ENCODE data around the gene TIMP3. TPM values are rescaled to one million over a fixed set of nuclear protein-coding genes. Genes with fewer than 3 reads are reported as not detected.
A peak's percentile ranks its signal among the peaks of the same experiment; 100 is the strongest.

The TIMP3 gene
- total RNA-seq, 4 donors from 2014 or later, result 40.1 to 93.3 (median 67.5) TPM

DNA sequence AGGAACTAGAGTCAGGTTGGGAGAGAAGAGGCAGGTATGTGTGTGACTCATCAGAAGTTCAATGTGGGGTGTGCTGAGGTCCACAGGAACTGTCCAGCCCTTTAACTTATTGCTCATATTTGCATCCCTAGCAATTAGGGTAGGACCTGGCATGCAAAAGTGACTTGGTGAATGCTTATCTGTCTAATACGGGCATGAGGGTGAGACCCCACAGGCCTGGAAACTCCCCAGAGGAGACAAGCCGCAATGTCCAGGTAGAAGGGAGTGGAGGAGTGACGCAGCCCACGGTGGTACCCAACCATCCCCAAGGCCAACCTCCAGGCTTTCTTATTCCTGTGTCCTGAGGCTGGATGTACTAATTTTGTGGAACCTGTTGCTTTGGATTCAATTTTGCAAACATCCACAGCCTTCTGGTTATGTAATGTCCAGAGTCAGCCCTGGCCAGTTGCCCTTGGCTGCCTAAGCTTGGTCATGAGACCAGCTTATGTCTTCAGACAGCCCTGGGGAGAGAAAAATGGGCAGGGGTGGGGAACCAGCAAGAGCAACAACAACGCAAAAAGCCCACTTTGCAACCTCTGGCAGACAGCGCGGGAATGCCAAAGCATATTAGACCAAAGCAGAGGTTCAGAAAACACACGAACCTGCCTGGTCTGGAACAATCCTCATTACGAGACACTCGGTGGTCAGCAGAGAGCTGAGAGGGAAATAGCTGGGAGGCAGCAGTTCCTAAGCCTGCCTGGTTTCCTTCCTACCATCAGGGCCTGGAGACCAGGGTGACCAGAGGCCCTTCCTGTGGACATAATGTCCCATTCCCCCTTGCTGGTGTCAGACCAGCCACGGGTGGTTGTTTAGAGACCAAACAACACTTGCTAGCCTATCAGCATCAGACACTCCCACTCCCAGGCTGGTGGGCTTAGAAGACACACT, 49.3 kb downstream of the TIMP3 start:
- peak overlapping the region in 3 of 4 donors; percentile 46 to 55 (median 53) for H3K27ac ChIP-seq
- no peak for TF ChIP-seq POLR2A (IDR thresholded peaks at IDR 0.05)
- TF ChIP-seq, protein P1, sequence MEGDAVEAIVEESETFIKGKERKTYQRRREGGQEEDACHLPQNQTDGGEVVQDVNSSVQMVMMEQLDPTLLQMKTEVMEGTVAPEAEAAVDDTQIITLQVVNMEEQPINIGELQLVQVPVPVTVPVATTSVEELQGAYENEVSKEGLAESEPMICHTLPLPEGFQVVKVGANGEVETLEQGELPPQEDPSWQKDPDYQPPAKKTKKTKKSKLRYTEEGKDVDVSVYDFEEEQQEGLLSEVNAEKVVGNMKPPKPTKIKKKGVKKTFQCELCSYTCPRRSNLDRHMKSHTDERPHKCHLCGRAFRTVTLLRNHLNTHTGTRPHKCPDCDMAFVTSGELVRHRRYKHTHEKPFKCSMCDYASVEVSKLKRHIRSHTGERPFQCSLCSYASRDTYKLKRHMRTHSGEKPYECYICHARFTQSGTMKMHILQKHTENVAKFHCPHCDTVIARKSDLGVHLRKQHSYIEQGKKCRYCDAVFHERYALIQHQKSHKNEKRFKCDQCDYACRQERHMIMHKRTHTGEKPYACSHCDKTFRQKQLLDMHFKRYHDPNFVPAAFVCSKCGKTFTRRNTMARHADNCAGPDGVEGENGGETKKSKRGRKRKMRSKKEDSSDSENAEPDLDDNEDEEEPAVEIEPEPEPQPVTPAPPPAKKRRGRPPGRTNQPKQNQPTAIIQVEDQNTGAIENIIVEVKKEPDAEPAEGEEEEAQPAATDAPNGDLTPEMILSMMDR (IDR thresholded peaks at IDR 0.05), result no peak
- no peaks in the 10 kb centered on the region for H3K36me3 ChIP-seq

DNA sequence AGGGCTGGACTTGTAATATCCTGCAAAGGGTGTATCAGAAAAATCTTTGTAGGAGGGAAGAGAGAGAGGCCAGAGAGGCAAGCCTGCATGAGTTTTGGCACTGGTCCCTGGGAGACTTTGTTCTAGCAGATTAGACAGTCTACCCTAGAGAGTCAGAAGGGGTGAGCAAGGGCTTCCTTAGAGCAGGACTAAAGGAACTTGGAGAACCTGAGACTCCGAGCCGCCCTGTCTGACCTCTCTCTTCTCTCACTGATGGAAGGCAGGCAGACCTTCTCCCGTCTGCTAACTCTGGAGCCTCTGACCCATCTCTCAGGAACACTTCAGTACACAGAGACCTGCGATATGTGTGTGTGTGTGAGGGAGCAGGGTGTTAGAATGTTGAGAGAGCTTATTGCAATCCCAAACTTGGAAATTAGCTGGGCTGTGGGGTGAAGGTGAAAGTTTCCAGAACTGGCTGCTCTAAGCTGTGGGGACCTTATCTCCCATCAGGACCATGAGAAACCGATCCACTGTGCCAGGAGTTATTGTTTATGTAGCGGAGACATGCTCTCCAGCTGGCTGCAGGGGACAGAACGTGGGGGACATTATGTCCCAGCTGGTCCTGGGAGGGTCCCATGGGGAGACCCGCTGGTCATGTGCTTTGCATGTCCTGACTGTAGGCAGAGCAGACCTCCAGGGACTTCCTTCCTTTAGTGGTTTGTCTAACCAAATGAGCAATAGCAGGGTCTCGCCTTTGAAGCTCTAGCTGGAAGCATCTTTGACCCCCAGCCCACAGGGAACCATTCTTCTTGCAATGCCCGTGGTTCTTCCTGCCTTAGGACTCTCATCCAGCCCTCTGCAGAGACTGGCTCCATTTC, 51.1 kb downstream of the TIMP3 start:
- Histone ChIP-seq H3K27me3 (no peaks in the 10 kb centered on the region), H3K4me1 (peaks cover 0 to 27% (median 2%) of the 10 kb centered on the region in 4 donors), H3K9me3 (no peaks in the 10 kb centered on the region), H3K27ac (peak overlapping the region in 1 of 4 donors; percentile 53), H3K36me3 (peaks cover 0 to 5% (median 0%) of the 10 kb centered on the region in 3 donors), H3K4me3 (no peak overlapping the region)
- TF ChIP-seq, protein P1 (IDR thresholded peaks at IDR 0.05), result no peak
- TF ChIP-seq POLR2A (IDR thresholded peaks at IDR 0.05), result no peak
- no peak for DNase-seq

More for the DNA sequence above, 49.3 kb downstream of the TIMP3 start:
- Histone ChIP-seq H3K4me1 (peaks cover 0 to 27% (median 2%) of the 10 kb centered on the region in 4 donors), H3K9me3 (no peaks in the 10 kb centered on the region), H3K27me3 (no peaks in the 10 kb centered on the region), H3K4me3 (no peak overlapping the region)
- peak in 1 of 3 donors; percentile 77 for DNase-seq

DNA sequence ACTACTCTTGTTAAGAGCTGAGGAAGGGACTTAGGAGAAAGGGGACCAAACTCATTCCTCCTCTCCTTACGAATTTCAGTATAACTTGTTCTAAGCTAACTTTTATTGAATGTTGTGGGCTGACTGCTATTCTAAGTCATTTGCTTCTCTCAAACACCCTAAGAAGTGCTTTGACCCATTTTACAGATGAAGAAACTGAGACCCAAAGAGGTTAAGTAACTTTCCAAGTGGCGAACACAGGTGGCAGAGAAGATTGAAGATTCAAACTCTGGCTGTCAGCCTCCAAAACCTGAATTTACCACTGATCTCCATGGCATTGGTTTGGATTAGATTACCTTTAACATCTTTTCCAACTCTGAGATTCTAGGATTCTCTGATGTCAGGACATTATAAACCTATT, 52.2 kb downstream of the TIMP3 start:
- Histone ChIP-seq H3K9me3 (no peaks in the 10 kb centered on the region), H3K4me3 (no peak overlapping the region), H3K27ac (peak overlapping the region in 2 of 4 donors; percentile 9 to 53), H3K4me1 (peaks cover 0 to 27% (median 2%) of the 10 kb centered on the region in 4 donors), H3K27me3 (no peaks in the 10 kb centered on the region), H3K36me3 (peaks cover 0 to 15% (median 0%) of the 10 kb centered on the region in 3 donors)
- TF ChIP-seq, protein P1 (IDR thresholded peaks at IDR 0.05), result no peak
- no peak for TF ChIP-seq POLR2A (IDR thresholded peaks at IDR 0.05)
- no peak for DNase-seq

DNA sequence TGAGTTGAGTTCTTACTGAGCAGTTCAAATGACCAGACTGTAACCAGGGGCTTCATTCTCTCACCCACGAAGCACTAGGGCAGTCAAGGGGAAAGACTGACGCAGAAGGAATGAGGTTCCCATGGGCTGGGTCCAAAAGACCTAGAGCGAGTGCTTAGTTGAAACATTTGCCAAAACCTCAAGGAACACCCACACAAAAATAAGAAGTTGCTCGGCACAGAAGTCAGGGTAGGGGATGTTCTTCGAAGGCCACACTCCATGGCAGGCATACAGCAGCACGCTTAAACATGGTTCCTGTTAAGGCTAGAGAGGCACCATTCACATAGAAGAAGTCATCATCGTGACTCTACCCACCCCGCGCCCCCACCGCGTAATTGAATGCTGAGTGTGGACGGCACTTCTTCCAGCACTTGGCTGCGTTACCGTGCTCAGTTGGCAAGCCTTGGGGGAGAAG, 52.9 kb downstream of the TIMP3 start:
- peaks cover 0 to 18% (median 0%) of the 10 kb centered on the region in 3 donors for H3K36me3 ChIP-seq
- no peak overlapping the region for H3K4me3 ChIP-seq
- H3K27me3 ChIP-seq, result no peaks in the 10 kb centered on the region
- no peaks in the 10 kb centered on the region for H3K9me3 ChIP-seq
- TF ChIP-seq, protein P1 (IDR thresholded peaks at IDR 0.05), result no peak
- no peak for TF ChIP-seq POLR2A (IDR thresholded peaks at IDR 0.05)
- H3K4me1 ChIP-seq, result peaks cover 0 to 27% (median 2%) of the 10 kb centered on the region in 4 donors
- DNase-seq, result no peak
- peak overlapping the region in 1 of 4 donors; percentile 9 for H3K27ac ChIP-seq

DNA sequence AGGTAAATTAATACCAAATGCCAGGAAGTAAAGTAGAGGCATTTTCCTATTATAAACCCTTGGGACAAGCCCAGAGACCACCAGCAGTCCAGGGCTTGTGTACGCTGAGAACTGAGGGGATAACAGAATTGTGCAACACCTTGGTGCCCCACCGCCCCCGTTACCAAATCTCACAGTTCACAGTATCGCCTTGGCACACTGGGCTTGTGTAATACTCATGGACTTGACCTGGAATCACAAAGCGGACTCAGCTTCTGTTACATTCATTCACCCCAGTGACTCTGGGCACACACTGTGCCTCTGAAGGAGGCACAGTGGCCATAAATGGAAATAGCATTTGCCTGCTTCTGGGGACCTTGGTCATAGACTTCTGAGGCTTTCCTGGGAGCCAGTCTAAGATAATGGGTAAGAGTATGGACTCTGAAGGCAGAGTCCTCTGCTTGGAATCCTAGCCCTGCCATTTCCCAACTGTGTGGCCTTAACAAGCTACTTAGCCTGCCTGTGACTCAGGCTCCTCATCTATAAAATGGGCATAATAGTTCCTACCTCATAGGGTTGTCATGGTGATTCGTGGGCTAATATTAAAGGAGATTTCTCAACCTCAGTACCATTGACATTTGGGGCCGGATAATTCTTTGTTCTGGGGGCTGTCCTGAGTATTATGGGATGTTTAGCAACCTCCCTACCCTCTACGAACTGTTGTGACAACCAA, 53.7 kb downstream of the TIMP3 start:
- no peaks in the 10 kb centered on the region for H3K9me3 ChIP-seq
- no peak for DNase-seq

More for the DNA sequence above, 53.7 kb downstream of the TIMP3 start:
- H3K4me1 ChIP-seq, result peaks cover 0 to 23% (median 2%) of the 10 kb centered on the region in 4 donors
- no peak overlapping the region for H3K4me3 ChIP-seq
- peaks cover 0 to 27% (median 0%) of the 10 kb centered on the region in 3 donors for H3K36me3 ChIP-seq
- TF ChIP-seq, protein P1 (IDR thresholded peaks at IDR 0.05), result no peak
- TF ChIP-seq POLR2A (IDR thresholded peaks at IDR 0.05), result no peak
- H3K27ac ChIP-seq, result no peak overlapping the region
- no peaks in the 10 kb centered on the region for H3K27me3 ChIP-seq

Measured in Peyer's patch (tissue), 4 donors.